Liver (tissue), 9 donors: ENCODE results near the gene MDGA2. TPM values are rescaled to one million over a fixed set of nuclear protein-coding genes. Genes with fewer than 3 reads are reported as not detected.

Source experiments
- DNase-seq: peaks from one replicate; pipeline ENCODE4 v3.0.0-alpha.2; 2017; ENCODE audit warnings: low spot score
- H3K27ac ChIP-seq, 2 donors: one replicate each; pipeline ENCODE4 v1.7.0; 2013; ENCODE audit warnings: inconsistent platforms in 2 of 2, low read length in 2 of 2, control low read depth in 1 of 2, low read depth in 1 of 2, mild to moderate bottlenecking in 1 of 2
- H3K27me3 ChIP-seq, 4 donors: one replicate each; pipeline versions ENCODE4 v1.6.1 to v1.7.0; 2013; ENCODE audit warnings: low read length in 3 of 4, inconsistent platforms in 1 of 4, mild to moderate bottlenecking in 1 of 4, moderate library complexity in 1 of 4; ENCODE audit not compliant: control insufficient read depth in 4 of 4, insufficient read depth in 4 of 4
- H3K36me3 ChIP-seq, 4 donors: one replicate each; pipeline versions ENCODE4 v1.6.1 to v1.7.0; 2013; ENCODE audit warnings: low read length in 3 of 4, mild to moderate bottlenecking in 3 of 4, low read depth in 1 of 4, moderate library complexity in 1 of 4; ENCODE audit not compliant: control insufficient read depth in 4 of 4, insufficient read depth in 3 of 4
- H3K4me1 ChIP-seq, 4 donors: one replicate each; pipeline versions ENCODE4 v1.6.1 to v1.7.0; 2013; ENCODE audit warnings: low read length in 3 of 4, mild to moderate bottlenecking in 3 of 4, moderate library complexity in 1 of 4; ENCODE audit not compliant: control insufficient read depth in 4 of 4, insufficient read depth in 4 of 4
- H3K4me3 ChIP-seq, 3 donors: one replicate each; pipeline versions ENCODE4 v1.6.1 to v1.7.0; 2013; ENCODE audit warnings: low read length in 3 of 3, control low read depth in 1 of 3, low read depth in 1 of 3, mild to moderate bottlenecking in 1 of 3
- H3K9ac ChIP-seq, 2 donors: one replicate each; pipeline ENCODE4 v1.7.0; 2013; ENCODE audit warnings: low read length in 2 of 2, mild to moderate bottlenecking in 2 of 2, moderate library complexity in 2 of 2, control low read depth in 1 of 2, low read depth in 1 of 2
- H3K9me3 ChIP-seq, 4 donors: one replicate each; pipeline versions ENCODE4 v1.6.1 to v1.7.0; 2013; ENCODE audit warnings: low read length in 3 of 4; ENCODE audit not compliant: control insufficient read depth in 4 of 4
- EGR1 ChIP-seq, 2 donors: IDR thresholded peaks; 2 replicates each; pipeline ENCODE4 v1.6.1; 2016 to 2018; ENCODE audit warnings: antibody characterized with exemption in 2 of 2, low read depth in 2 of 2
- FOXA1 ChIP-seq: IDR thresholded peaks from 2 replicates; pipeline ENCODE4 v1.6.1; 2016; ENCODE audit warnings: antibody characterized with exemption
- FOXA2 ChIP-seq: IDR thresholded peaks from 2 replicates; pipeline ENCODE4 v1.6.1; 2016; ENCODE audit warnings: antibody characterized with exemption
- GABPA ChIP-seq, 2 donors: IDR thresholded peaks in 1 of 2; conservative IDR thresholded peaks in 1 of 2; 2 replicates each; pipeline ENCODE4 v1.6.1; 2016; ENCODE audit warnings: antibody characterized with exemption in 2 of 2, mild to moderate bottlenecking in 1 of 2, moderate library complexity in 1 of 2
- HNF4A ChIP-seq, 2 donors: conservative IDR thresholded peaks; 2 replicates each; pipeline ENCODE4 v1.6.1; 2016; ENCODE audit warnings: antibody characterized with exemption in 2 of 2, mild to moderate bottlenecking in 2 of 2
- HNF4G ChIP-seq: IDR thresholded peaks from 2 replicates; pipeline ENCODE4 v1.6.1; 2016; ENCODE audit warnings: antibody characterized with exemption
- JUND ChIP-seq, 2 donors: IDR thresholded peaks; 2 replicates each; pipeline ENCODE4 v1.6.1; 2016; ENCODE audit warnings: antibody characterized with exemption in 2 of 2
- NR2F2 ChIP-seq: IDR thresholded peaks from 2 replicates; pipeline ENCODE4 v1.6.1; 2016; ENCODE audit warnings: antibody characterized with exemption
- RAD21 ChIP-seq, 2 donors: IDR thresholded peaks; 2 replicates each; pipeline ENCODE4 v1.6.1; 2016; ENCODE audit warnings: antibody characterized with exemption in 2 of 2, mild to moderate bottlenecking in 2 of 2
- RXRA ChIP-seq, 2 donors: IDR thresholded peaks; 2 replicates each; pipeline ENCODE4 v1.6.1; 2017 to 2018; ENCODE audit warnings: antibody characterized with exemption in 2 of 2, mild to moderate bottlenecking in 1 of 2
- SP1 ChIP-seq: IDR thresholded peaks from 2 replicates; pipeline ENCODE4 v1.6.1; 2018; ENCODE audit warnings: antibody characterized with exemption, mild to moderate bottlenecking
- TAF1 ChIP-seq: conservative IDR thresholded peaks from 2 replicates; pipeline ENCODE4 v1.6.1; 2016; ENCODE audit warnings: antibody characterized with exemption, mild to moderate bottlenecking
- YY1 ChIP-seq: IDR thresholded peaks from 2 replicates; pipeline ENCODE4 v1.6.1; 2016; ENCODE audit warnings: antibody characterized with exemption, mild to moderate bottlenecking
- WGBS: extraction: QIAGEN DNeasy Blood & Tissue Kit; methylation state at CpG from one replicate; pipeline ENCODE4 v1.1.7; 2013; 5-methylcytosine and 5-hydroxymethylcytosine counted together
- polyA plus RNA-seq, 2 donors: library from polyadenylated mRNA; stranded (reverse) in 1 of 2; unstranded in 1 of 2; fragments of 200-250 nt in 1 of 2; fragments of >200 nt in 1 of 2; fragmentation: Nextera tagmentation in 1 of 2; extraction: Ambion mirVana in 1 of 2; gene quantifications; one replicate each; pipeline versions ENCODE4 v1.2.1 to v1.2.3, GENCODE V29; 2013 to 2015
- total RNA-seq, 2 donors: library from RNA; depleted of rRNA; stranded (reverse); fragments of >200 nt; gene quantifications; one replicate each; pipeline ENCODE4 v1.2.3, GENCODE V29; 2014
- TF ChIP-seq, protein P1 (sequence below): IDR thresholded peaks from 2 replicates; pipeline ENCODE4 v1.6.1; 2016; ENCODE audit warnings: antibody characterized with exemption, mild to moderate bottlenecking
- TF ChIP-seq, protein P2 (sequence below): IDR thresholded peaks from 2 replicates; pipeline ENCODE4 v1.6.1; 2016; ENCODE audit warnings: antibody characterized with exemption
- TF ChIP-seq, protein P3 (sequence below): IDR thresholded peaks from 2 replicates; pipeline ENCODE4 v1.6.1; 2016; ENCODE audit warnings: antibody characterized with exemption
- TF ChIP-seq, protein P4 (sequence below): fragments of 150-350 bp; IDR thresholded peaks from 2 replicates; pipeline ENCODE4 v1.5.1; 2017; ENCODE audit warnings: improper control_type of control experiment, low read depth, low read length; ENCODE audit not compliant: missing input control
- TF ChIP-seq, protein P5 (sequence below): IDR thresholded peaks from 2 replicates; pipeline ENCODE4 v1.6.1; 2016; ENCODE audit warnings: antibody characterized with exemption
- donor health status: healthy.
- donor health status: healthy.
- donor health status: healthy.
- donor health status: healthy.
- donor health status: healthy.

MDGA2 gene
- total and polyA plus RNA-seq, 4 donors, result 0.05 to 0.33 (median 0.19) TPM

DNA sequence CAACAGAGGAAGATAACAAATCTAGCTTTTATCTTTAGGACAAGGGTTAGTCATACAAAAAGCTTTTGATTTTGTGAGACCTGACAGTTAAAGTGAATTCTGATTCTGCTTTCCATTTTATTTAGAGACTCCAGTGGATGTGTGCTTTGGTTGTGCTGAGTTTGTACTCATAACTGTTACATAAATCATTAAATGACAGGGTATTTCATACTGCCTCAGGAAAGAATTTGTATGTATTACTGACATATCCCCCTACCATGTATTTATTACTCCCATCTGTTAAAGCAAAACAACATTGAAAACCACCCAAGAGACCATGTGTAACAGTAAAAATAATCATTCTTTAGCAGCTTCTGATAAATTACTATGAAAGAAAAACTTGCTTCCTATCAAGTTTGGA is 780.9 kb downstream of the MDGA2 start (continued):
- TF ChIP-seq, protein P1, sequence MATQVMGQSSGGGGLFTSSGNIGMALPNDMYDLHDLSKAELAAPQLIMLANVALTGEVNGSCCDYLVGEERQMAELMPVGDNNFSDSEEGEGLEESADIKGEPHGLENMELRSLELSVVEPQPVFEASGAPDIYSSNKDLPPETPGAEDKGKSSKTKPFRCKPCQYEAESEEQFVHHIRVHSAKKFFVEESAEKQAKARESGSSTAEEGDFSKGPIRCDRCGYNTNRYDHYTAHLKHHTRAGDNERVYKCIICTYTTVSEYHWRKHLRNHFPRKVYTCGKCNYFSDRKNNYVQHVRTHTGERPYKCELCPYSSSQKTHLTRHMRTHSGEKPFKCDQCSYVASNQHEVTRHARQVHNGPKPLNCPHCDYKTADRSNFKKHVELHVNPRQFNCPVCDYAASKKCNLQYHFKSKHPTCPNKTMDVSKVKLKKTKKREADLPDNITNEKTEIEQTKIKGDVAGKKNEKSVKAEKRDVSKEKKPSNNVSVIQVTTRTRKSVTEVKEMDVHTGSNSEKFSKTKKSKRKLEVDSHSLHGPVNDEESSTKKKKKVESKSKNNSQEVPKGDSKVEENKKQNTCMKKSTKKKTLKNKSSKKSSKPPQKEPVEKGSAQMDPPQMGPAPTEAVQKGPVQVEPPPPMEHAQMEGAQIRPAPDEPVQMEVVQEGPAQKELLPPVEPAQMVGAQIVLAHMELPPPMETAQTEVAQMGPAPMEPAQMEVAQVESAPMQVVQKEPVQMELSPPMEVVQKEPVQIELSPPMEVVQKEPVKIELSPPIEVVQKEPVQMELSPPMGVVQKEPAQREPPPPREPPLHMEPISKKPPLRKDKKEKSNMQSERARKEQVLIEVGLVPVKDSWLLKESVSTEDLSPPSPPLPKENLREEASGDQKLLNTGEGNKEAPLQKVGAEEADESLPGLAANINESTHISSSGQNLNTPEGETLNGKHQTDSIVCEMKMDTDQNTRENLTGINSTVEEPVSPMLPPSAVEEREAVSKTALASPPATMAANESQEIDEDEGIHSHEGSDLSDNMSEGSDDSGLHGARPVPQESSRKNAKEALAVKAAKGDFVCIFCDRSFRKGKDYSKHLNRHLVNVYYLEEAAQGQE, result no peak
- TF ChIP-seq YY1, result no peak
- TF ChIP-seq JUND (IDR thresholded peaks at IDR 0.05), result no peak
- no peak for TF ChIP-seq FOXA2
- TF ChIP-seq NR2F2, result no peak
- no peak for TF ChIP-seq FOXA1

DNA sequence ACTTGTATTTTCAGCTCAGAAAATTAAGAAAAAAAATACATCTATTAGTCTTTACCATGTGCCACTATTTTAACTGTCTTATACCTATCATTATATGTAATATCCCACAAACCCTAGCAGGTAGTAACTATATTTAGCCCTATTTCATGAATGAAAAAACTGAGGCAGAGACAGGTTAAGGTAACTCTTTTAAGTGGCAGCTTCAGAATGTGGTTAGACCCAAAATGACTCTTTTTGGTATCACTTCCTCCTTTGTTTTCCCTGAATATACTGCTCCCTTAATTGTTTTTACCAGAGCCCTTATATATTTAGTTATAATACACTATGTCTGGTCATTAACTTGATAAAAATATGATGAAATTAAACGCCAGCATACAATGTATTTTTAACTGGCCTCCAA is 788.3 kb downstream of the MDGA2 start:
- 79% methylated on average over 1 of the region's 1 CpG for WGBS
- no peak for TF ChIP-seq RAD21 (IDR thresholded peaks at IDR 0.05)
- TF ChIP-seq YY1, result no peak
- TF ChIP-seq EGR1 (IDR thresholded peaks at IDR 0.05; ENCODE audit: low read depth in 2 of 2), result no peak
- no peak for TF ChIP-seq GABPA (IDR thresholded peaks at IDR 0.05 in 1 of 2, conservative IDR thresholded peaks at IDR 0.05 in 1 of 2)
- TF ChIP-seq, protein P2, sequence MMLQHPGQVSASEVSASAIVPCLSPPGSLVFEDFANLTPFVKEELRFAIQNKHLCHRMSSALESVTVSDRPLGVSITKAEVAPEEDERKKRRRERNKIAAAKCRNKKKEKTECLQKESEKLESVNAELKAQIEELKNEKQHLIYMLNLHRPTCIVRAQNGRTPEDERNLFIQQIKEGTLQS, result no peak
- TF ChIP-seq, protein P3, sequence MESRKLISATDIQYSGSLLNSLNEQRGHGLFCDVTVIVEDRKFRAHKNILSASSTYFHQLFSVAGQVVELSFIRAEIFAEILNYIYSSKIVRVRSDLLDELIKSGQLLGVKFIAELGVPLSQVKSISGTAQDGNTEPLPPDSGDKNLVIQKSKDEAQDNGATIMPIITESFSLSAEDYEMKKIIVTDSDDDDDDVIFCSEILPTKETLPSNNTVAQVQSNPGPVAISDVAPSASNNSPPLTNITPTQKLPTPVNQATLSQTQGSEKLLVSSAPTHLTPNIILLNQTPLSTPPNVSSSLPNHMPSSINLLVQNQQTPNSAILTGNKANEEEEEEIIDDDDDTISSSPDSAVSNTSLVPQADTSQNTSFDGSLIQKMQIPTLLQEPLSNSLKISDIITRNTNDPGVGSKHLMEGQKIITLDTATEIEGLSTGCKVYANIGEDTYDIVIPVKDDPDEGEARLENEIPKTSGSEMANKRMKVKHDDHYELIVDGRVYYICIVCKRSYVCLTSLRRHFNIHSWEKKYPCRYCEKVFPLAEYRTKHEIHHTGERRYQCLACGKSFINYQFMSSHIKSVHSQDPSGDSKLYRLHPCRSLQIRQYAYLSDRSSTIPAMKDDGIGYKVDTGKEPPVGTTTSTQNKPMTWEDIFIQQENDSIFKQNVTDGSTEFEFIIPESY, result no peak
- TF ChIP-seq, protein P4, sequence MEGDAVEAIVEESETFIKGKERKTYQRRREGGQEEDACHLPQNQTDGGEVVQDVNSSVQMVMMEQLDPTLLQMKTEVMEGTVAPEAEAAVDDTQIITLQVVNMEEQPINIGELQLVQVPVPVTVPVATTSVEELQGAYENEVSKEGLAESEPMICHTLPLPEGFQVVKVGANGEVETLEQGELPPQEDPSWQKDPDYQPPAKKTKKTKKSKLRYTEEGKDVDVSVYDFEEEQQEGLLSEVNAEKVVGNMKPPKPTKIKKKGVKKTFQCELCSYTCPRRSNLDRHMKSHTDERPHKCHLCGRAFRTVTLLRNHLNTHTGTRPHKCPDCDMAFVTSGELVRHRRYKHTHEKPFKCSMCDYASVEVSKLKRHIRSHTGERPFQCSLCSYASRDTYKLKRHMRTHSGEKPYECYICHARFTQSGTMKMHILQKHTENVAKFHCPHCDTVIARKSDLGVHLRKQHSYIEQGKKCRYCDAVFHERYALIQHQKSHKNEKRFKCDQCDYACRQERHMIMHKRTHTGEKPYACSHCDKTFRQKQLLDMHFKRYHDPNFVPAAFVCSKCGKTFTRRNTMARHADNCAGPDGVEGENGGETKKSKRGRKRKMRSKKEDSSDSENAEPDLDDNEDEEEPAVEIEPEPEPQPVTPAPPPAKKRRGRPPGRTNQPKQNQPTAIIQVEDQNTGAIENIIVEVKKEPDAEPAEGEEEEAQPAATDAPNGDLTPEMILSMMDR, result no peak
- no peak for TF ChIP-seq FOXA2
- TF ChIP-seq, protein P5, sequence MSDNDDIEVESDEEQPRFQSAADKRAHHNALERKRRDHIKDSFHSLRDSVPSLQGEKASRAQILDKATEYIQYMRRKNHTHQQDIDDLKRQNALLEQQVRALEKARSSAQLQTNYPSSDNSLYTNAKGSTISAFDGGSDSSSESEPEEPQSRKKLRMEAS, result no peak
- TF ChIP-seq TAF1, result no peak
- no peak for TF ChIP-seq HNF4G
- TF ChIP-seq NR2F2, result no peak
- TF ChIP-seq, protein P1, result no peak
- no peak for TF ChIP-seq FOXA1
- TF ChIP-seq HNF4A (conservative IDR thresholded peaks at IDR 0.05), result no peak
- no peak for TF ChIP-seq RXRA (IDR thresholded peaks at IDR 0.05)
- no peak for TF ChIP-seq SP1
- TF ChIP-seq JUND (IDR thresholded peaks at IDR 0.05), result no peak
- H3K9me3 ChIP-seq, result no peaks in the 10 kb centered on the region

More for the DNA sequence above, 788.3 kb downstream of the MDGA2 start:
- Histone ChIP-seq H3K4me1 (no peaks in the 10 kb centered on the region), H3K4me3 (no peak overlapping the region), H3K27ac (no peak overlapping the region), H3K9ac (no peak overlapping the region), H3K27me3 (no peaks in the 10 kb centered on the region), H3K36me3 (no peaks in the 10 kb centered on the region)
- no peak for DNase-seq
